H1 (cell line): Measurements from ENCODE around the gene CEP78.

Source experiments
- CHD2 ChIP-seq: IDR thresholded peaks from 2 replicates; pipeline ENCODE4 v1.6.1; 2012; ENCODE audit warnings: low read length, improper control_type of control experiment
- CREB1 ChIP-seq: IDR thresholded peaks from 2 replicates; pipeline ENCODE4 v1.6.1; 2012; ENCODE audit warnings: inconsistent platforms
- GTF2F1 ChIP-seq: IDR thresholded peaks from 2 replicates; pipeline ENCODE4 v1.6.1; 2012; ENCODE audit warnings: low read depth, low read length, improper control_type of control experiment, borderline replicate concordance
- KDM1A ChIP-seq: fragments of 200-600, 300-600 bp; sonication (generic); IDR thresholded peaks from 2 replicates; pipeline ENCODE4 v1.7.1; 2016; ENCODE audit warnings: mild to moderate bottlenecking, low read length, borderline replicate concordance
- NRF1 ChIP-seq: IDR thresholded peaks from 2 replicates; pipeline ENCODE4 v1.6.1; 2011; ENCODE audit warnings: mild to moderate bottlenecking, low read depth, low read length, improper control_type of control experiment
- POLR2AphosphoS5 ChIP-seq: IDR thresholded peaks from 2 replicates; pipeline ENCODE4 v1.6.1; 2011; ENCODE audit warnings: low read depth, low read length
- RFX5 ChIP-seq: IDR thresholded peaks from 2 replicates; pipeline ENCODE4 v1.6.1; 2011; ENCODE audit warnings: low read depth, low read length, improper control_type of control experiment, borderline replicate concordance
- SAP30 ChIP-seq: fragments of 300-600 bp; sonication (generic); IDR thresholded peaks from 2 replicates; pipeline ENCODE4 v1.7.1; 2012; ENCODE audit warnings: low read length, moderate library complexity, mild to moderate bottlenecking, inconsistent platforms; ENCODE audit not compliant: insufficient read depth, insufficient replicate concordance
- SP2 ChIP-seq: IDR thresholded peaks from 2 replicates; pipeline ENCODE4 v1.6.1; 2012; ENCODE audit warnings: mild to moderate bottlenecking, low read length, inconsistent platforms
- ZNF274 ChIP-seq: IDR thresholded peaks from 2 replicates; pipeline ENCODE4 v1.7.0; 2012; ENCODE audit warnings: low read length, borderline replicate concordance; ENCODE audit errors: extremely low read depth
- TF ChIP-seq, protein P1 (sequence below), 3 experiments: IDR thresholded peaks; 1 replicate in 2 of 3; 2 replicates in 1 of 3; pipeline versions ENCODE4 v1.5.1 to v1.6.1; 2011; ENCODE audit warnings: low read length in 3 of 3, mild to moderate bottlenecking in 3 of 3, inconsistent platforms in 2 of 3, low read depth in 1 of 3, moderate library complexity in 1 of 3; ENCODE audit not compliant: insufficient read depth in 1 of 3; ENCODE audit errors: control extremely low read depth in 1 of 3

DNA sequence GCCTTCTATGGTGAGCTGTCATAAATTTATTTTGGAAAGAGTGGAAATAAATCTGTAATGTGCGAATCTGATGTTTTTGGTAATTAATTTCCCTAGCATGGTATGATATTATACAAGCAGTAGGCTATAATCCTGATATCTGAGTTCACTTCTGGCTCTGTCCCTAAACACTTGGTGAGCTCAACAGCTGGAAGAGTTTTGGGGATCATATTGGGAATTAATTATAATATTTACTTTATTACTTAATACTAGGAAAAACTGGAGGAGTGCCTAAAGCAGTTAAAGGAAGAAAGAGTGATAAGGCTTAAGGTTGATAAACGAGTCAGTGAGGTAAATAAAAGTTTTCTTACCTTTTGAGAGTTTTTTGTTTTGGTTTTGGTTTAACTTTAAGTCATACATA, 26.8 kb downstream of the CEP78 start:
- no peak for TF ChIP-seq CREB1
- no peak for TF ChIP-seq ZNF274
- TF ChIP-seq RFX5: no peak
- no peak for TF ChIP-seq SAP30
- no peak for TF ChIP-seq POLR2AphosphoS5
- TF ChIP-seq, protein P1, sequence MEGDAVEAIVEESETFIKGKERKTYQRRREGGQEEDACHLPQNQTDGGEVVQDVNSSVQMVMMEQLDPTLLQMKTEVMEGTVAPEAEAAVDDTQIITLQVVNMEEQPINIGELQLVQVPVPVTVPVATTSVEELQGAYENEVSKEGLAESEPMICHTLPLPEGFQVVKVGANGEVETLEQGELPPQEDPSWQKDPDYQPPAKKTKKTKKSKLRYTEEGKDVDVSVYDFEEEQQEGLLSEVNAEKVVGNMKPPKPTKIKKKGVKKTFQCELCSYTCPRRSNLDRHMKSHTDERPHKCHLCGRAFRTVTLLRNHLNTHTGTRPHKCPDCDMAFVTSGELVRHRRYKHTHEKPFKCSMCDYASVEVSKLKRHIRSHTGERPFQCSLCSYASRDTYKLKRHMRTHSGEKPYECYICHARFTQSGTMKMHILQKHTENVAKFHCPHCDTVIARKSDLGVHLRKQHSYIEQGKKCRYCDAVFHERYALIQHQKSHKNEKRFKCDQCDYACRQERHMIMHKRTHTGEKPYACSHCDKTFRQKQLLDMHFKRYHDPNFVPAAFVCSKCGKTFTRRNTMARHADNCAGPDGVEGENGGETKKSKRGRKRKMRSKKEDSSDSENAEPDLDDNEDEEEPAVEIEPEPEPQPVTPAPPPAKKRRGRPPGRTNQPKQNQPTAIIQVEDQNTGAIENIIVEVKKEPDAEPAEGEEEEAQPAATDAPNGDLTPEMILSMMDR (IDR thresholded peaks at IDR 0.05; ENCODE audit: control extremely low read depth in 1 of 3, insufficient read depth in 1 of 3, low read depth in 1 of 3, low read length in 3 of 3): no peak
- no peak for TF ChIP-seq GTF2F1
- TF ChIP-seq CHD2: no peak
- no peak for TF ChIP-seq NRF1
- TF ChIP-seq KDM1A: no peak
- TF ChIP-seq SP2: no peak
